GM18858 (cell line): ENCODE results near the gene HADH.
"Not testable (repeated sequence)": the region's sequence is repeated elsewhere in the genome, so short reads cannot be mapped to it uniquely, and the experiment has no call there.

Experiments used
- ATAC-seq: cut with Tn5 transposase; IDR thresholded peaks from one replicate; pipeline ENCODE4 v1.9.1; 2021; ENCODE audit not compliant: unreplicated experiment

The HADH gene

DNA sequence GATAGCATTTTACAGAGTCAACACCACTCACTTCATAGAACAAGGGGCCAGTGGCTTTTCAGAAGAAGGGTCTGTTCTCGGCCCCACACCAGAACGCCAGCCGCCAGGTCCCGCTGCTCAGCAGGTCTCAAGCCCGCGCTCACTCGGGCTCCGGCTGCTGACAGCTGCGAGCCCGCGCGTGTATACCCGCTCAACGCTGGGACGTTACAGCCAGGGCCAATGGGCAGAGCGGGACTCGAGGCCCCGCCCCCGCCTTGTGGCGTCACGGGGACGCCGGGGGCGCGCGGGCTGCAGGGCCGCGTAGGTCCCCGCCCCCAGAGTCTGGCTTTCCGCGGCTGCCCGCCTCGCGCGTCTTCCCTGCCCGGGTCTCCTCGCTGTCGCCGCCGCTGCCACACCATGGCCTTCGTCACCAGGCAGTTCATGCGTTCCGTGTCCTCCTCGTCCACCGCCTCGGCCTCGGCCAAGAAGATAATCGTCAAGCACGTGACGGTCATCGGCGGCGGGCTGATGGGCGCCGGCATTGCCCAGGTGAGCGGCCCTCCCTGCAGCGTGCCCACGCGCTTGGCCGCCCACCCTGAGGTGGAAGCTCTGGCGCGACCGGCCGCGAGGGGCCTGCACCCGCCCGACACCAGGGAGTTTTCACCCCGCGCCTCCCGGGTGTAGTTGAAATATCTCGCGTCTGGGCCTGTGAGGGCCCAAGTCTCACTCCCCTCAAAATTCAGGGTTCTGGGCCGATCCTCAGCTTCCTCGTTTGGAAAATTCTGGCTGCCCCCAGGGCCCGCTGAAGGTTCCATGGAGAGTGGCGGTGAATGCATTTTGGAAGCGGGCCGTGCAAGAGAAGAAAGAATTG, at the start of gene HADH:
Gene HADH (plus strand): TSS at position 353 of the 850 bp plus-strand sequence. CDS start 44 bp downstream, at position 397.
- peak; percentile 93 for ATAC-seq

- ATAC-seq = no peak
Observed at GRCh38 chr4:107945809-107946208, 43.9 kb upstream of the HADH start.

GRCh38 chr4:107950746-107951540, 38.7 kb upstream of the HADH start:
- no peak for ATAC-seq

- ATAC-seq = no peak
Observed at GRCh38 chr4:107951551-107951950, 38.1 kb upstream of the HADH start.

DNA sequence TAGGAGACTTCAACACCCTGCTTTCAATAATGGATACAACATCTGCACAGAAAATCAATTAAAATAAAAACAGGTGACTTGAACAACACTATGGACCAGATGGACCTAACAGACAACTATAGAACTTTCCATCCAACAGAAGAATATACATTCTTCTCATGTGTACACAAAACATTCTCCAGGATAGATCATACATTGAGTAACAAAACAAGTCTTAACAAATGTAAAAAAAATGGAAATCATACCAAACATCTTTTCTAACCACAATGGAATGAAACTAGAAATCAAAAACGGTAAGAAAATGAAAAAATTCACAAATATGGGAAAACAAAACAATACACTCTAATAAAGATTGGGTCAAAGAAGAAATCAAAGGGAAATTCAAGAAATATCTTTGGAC, 33.7 kb upstream of the HADH start:
- no peak for ATAC-seq

GRCh38 chr4:107966903-107967302, 22.8 kb upstream of the HADH start:
- ATAC-seq = no peak

GRCh38 chr4:107967519-107967918, 22.2 kb upstream of the HADH start:
- not testable (repeated sequence) for ATAC-seq

DNA sequence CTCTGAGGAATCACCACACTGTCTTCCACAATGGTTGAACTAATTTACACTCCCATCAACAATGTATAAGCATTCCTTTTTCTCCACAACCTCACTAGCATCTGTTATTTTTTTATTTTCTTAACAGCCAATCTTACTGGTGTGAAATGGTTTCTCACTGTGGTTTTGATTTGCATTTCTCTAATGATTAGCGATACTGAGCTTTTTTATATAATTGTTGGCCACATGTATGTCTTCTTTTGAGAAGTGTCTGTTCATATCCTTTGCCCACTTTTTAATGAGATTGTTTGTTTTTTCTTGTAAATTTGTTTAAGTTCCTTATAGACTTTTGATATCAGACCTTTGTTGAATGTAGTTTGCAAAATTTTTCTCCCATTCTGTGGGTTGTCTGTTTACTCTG, 21.8 kb upstream of the HADH start:
- ATAC-seq = not testable (repeated sequence)

GRCh38 chr4:107970063-107970798, 19.5 kb upstream of the HADH start:
- no peak for ATAC-seq

- ATAC-seq = no peak
Observed at GRCh38 chr4:107972605-107973004, 17.1 kb upstream of the HADH start.

GRCh38 chr4:107974523-107974922, 15.2 kb upstream of the HADH start:
- ATAC-seq = no peak

DNA sequence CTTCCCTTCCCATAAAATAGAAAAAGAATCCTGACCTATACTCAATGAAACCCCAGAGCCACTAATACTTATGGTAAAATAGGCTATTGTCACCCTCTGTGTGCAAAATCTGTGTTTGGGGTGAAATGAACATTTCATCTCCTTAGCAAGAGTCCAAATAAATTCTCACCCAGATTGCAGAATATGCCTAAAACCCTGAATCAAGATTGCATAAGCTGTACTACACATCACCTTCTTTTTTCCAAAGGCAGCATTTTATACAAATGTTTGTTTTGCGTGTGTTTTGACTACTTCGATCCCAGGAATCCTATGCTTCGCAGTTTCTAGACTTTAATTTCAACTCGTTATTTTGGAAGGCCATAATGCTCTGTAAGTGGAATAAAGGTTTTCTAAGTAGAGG, 12.2 kb upstream of the HADH start:
- ATAC-seq = no peak

GRCh38 chr4:107977966-107978705, 11.6 kb upstream of the HADH start:
- ATAC-seq = no peak

DNA sequence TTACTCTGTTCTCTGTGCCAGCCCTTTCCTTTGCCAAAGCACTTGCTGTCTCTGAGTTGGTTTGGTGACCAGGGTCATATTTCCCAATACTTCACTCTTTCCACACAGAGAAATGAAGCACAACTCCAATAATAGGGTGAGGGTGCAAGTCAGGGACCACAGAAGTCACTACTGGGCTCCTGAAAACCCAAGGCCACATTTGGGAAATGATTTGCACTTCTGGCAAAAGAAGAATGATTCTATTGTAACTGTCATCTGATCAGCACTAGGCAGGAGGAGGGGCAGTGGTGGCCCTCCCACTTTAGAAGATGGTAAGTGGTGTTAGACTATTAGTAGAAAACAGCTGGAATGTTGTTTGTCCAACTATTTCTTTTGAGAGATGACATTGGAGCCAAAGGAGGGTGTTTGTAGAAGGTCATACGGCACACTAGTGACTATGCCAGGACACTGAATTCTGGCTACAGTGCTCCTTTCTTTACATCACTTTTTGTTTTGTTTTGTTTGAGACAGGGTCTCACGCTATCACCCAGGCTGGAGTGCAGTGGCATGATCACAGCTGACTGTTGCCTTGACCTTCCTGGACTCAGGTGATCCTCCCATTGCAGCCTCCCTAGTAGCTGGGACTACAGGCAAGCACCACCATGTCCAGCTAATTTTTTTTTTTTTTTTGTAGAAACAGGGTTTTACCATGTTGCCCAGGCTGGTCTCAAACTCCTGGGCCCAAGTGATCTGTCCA, 10.8 kb upstream of the HADH start:
- ATAC-seq = no peak

DNA sequence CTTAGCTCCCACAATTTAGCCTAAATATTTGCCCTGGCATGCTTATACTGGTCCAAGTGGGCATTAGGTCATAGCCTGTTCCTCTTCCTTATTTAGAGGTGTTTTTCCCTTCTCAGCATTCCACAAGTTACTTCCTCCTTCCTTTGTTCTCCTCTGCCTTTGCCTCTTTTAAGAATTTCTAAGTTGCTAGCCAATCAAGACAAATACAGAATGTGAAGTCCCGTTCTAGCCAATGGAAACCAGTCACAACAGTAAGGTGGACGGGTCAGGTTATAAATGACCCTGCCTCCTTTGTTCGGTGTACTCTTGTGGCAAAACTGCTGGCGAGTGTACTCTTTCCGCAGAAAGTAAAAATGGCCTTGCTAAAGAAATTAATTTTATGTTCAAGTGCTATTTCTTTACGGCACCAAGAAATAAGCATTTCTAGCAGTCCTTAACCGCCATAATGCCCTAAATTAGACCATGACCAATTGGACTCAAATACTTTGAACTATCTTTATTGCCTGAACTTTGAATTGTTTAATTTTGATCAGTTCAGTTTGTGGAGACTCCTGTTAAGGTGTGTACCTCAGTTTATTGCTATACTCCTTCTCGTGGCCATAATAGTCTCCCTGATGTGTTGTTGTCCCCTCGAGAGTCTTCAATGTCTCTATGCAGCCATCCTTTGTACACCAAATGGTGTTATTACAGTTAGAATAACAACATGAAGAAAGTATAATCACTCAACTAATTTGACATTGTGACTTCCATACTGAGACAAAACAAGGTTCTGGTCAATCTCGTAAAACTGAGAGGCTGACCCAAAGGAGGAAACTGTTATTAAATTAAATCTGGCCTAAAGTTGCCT, 1.6 kb upstream of the HADH start:
- no peak for ATAC-seq

DNA sequence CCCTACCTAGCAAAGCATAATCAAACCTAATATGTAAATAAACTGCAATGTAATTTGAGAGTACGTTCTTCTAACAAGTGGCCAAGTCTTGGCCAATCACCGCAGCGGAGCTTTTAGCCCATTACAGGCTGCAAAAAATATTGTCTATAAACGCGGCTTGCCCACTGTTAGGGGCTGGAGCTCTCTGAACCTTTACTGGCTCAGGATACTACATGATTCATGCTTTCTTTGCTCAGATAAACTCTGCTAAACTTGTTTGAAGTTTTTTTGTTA, 990 bp upstream of the HADH start:
- ATAC-seq = no peak

DNA sequence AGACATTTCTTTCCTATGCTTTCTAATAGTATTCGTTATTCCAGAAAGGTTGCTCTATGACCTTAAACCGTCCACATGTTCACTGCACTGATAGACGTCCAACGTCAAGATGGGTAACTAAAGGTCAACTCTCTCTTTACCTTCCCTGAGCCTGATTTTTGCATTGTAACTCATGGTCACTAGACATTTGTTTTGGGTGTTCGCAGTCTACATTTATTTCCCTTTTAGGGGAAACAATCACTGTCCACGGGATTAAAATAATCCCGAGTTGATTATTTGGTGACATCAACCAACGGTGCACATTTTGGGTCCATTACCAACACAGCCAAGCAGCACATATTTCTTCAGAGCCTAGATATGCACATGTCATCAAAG, 540 bp upstream of the HADH start:
- no peak for ATAC-seq

GRCh38 chr4:107991945-107992630, 2.4 kb downstream of the HADH start:
- ATAC-seq = no peak

DNA sequence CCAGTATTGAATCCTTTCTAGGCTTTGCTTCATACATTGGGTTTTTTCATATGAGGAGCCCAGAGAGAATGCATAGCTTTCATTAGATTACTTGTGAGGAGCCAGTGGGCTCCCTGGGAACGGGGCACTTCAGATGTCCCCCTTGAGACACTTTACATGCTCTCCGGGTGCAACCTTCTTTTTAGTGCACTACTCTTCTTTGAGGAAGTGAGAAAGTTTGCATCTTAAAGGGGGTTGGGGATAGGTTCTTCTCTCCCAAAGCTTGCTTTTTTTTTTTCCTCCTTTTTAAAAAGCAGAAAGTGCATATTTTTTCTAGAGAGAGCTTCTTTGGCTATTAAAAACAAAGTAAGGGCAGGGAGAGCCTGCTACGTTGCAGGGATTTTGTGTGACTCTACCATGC, 4.3 kb downstream of the HADH start:
- ATAC-seq = peak; percentile 34
